ENCODE results near the gene WWOX.

The WWOX gene

DNA sequence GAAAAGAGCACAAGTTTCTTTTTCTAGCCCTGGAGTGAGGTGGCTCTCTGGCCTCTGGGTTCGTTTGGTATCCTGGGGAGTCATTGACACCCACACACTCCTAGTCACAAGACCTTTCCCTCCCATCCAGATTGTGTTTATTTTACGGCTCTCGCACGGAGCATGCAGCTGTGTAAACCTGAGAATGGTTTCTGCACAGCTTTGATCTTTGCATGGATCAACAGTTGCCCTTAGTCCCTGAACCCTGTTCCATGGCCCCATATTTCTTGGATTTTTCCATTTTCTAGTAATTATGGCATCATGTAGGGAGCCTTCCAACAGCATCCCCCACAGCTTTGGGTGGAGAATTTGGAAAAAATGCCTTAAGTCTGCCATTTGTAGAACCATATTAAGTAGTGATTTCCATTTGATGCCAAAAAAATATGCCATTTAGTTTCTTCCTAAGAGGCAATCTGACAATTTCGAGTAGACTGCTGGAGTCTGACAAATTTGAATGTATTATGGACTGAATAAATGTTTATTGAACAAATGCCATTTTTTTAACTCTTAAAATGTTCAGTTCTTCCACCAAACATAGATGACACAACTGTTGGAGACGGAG, 197.7 kb downstream of the WWOX start:
- DNase-seq (ENCODE audit: insufficient read length, low spot score) (no peak), FAIRE-seq (no peak)
- TF ChIP-seq, protein P1, sequence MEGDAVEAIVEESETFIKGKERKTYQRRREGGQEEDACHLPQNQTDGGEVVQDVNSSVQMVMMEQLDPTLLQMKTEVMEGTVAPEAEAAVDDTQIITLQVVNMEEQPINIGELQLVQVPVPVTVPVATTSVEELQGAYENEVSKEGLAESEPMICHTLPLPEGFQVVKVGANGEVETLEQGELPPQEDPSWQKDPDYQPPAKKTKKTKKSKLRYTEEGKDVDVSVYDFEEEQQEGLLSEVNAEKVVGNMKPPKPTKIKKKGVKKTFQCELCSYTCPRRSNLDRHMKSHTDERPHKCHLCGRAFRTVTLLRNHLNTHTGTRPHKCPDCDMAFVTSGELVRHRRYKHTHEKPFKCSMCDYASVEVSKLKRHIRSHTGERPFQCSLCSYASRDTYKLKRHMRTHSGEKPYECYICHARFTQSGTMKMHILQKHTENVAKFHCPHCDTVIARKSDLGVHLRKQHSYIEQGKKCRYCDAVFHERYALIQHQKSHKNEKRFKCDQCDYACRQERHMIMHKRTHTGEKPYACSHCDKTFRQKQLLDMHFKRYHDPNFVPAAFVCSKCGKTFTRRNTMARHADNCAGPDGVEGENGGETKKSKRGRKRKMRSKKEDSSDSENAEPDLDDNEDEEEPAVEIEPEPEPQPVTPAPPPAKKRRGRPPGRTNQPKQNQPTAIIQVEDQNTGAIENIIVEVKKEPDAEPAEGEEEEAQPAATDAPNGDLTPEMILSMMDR (IDR thresholded peaks at IDR 0.05; ENCODE audit: insufficient read depth, missing control alignments), result no peak

DNA sequence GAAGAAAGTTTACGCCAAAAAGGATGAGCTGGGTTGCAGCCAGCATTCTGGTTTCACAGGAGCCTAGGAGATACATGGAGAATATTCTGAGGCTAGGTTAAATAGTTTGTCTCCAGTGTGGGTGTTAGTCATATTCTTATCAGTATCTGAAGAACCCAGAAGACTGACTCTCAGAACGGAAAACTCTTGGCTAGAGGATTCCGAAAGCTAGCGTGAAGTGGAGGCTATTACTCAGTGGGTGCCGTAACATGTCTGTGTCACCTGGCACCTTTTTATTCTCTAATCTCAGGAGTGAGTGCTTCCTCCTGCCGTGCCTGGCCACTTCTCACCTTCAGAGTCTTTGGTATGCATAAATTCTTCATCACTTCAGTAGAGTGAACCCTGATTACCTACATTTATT, 199.5 kb downstream of the WWOX start:
- FAIRE-seq, result no peak
- DNase-seq (ENCODE audit: insufficient read length, low spot score), result no peak
- TF ChIP-seq, protein P1 (IDR thresholded peaks at IDR 0.05; ENCODE audit: insufficient read depth, missing control alignments), result no peak

DNA sequence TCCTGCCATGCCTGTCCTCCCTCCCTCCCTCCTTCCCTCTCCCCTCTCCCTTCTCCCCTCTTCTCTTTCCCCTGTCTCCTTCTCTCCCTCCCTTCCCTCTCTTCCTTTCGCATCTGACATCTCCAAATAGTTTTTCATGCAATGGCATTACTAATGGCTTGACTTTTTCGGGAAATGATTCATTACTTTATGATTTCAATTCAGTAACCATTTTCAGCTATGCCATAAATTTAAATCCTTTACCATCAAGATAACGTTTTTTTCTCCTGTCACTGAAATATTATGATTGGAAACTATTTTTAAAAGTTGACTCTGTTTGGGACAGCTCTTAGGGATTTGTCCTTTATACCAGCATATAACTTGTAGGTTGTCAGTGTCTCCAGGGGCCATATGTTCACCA, 201.0 kb downstream of the WWOX start:
- DNase-seq (ENCODE audit: insufficient read length, low spot score) (no peak), FAIRE-seq (no peak)
- TF ChIP-seq, protein P1 (IDR thresholded peaks at IDR 0.05; ENCODE audit: insufficient read depth, missing control alignments), result no peak

DNA sequence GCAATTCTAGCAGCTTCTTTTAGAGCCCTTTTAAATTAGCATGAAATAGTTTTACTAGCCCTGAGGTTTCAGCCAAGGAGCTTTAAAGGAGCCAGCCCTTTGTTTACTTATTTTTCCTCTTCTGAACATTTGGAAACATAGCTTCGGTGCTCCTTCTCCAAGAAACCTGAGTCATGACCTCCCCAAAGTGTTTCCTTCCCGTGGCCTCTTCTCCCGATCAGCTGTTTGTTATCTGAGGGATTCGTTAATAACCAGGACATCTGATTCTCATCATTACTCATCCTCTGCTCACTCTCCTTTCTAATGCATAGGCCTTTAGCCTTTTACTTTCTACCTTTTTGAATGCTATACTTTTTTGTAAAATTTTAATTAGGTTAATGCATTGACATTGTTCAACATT, 204.5 kb downstream of the WWOX start:
- TF ChIP-seq, protein P1 (IDR thresholded peaks at IDR 0.05; ENCODE audit: insufficient read depth, missing control alignments), result no peak
- DNase-seq (ENCODE audit: insufficient read length, low spot score), result no peak
- no peak for FAIRE-seq

DNA sequence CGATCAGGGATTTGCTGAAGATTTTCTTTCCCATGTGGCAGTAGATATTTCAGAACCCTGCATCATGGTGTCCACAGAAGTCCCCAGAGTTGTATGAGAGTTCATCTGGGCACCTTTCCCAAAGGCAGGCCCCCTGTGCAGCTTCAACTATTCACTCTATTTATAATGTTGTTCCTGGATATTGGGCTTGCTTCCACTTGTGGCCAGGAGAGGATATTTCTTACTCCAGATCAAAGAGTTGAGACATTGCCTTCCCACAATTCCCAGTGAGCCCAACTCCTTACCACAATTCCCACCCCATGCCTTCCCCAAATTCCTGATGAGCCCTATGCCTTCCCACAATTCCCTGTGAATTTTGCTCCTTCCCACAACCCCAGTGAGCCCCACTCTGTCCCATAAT, 206.9 kb downstream of the WWOX start:
- FAIRE-seq (no peak), DNase-seq (ENCODE audit: insufficient read length, low spot score) (no peak)
- TF ChIP-seq, protein P1 (IDR thresholded peaks at IDR 0.05; ENCODE audit: insufficient read depth, missing control alignments), result no peak

DNA sequence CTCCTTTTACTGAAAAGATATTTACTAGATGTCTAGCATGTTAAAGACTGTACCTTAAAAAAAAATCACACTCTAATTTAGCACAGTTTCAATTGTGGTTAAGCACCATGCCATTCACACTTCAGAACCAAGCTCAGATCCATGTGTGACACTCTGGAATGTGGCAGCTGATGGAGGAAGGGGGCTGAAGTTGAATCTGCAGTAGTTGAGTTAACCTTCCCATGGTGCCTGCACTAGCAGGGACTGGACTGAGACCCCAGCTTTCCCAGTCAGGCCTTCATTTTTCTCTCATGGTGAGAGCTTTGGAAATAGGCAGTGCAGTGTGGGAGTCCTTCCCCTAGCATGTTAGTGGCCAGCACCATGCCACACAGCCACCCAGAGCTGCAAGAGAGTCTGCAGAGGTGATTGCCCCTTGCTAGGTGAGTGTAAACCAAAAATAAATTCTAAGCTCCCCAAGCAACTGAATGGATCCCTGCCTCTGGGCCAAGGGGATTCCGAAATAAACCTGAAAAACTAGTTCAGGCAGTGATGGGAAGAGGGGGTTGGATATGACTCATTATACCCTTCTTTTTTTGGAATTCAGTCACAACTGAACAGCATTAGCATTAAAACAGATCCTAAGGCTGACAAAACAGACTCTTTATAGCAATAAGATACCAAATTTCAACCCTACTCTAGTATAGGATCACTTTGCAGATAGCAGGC, 208.5 kb downstream of the WWOX start:
- FAIRE-seq, result no peak
- no peak for DNase-seq (ENCODE audit: insufficient read length, low spot score)
- TF ChIP-seq, protein P1 (IDR thresholded peaks at IDR 0.05; ENCODE audit: insufficient read depth, missing control alignments), result no peak

DNA sequence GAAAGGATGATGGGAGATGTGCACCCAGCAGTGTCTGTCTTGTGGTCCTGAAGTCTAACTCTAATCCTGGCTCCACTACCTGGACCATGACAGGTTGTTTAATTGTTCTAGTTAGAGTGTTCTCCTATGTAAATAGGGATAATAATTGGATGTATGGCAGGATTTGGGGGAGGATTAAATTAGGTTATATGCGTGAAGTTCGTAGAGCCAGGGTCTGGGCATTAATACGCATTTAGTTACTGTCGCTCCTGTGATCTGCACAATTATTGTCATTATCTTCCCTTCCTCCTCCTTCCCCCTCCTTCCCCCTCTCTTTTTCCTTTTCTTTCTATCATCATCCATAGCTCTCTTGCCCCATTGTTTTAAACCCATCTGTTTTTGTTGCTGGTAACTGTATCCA, 210.3 kb downstream of the WWOX start:
- DNase-seq (ENCODE audit: insufficient read length, low spot score) (no peak), FAIRE-seq (no peak)
- TF ChIP-seq, protein P1 (IDR thresholded peaks at IDR 0.05; ENCODE audit: insufficient read depth, missing control alignments), result no peak
